ENCODE results near the gene LEMD1.

GRCh38 chr1:205379056-205379455 lies 42.8 kb downstream of the LEMD1 start:
- TF ChIP-seq, protein P1, sequence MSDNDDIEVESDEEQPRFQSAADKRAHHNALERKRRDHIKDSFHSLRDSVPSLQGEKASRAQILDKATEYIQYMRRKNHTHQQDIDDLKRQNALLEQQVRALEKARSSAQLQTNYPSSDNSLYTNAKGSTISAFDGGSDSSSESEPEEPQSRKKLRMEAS (CRISPR knock-in tag; IDR thresholded peaks at IDR 0.05), result no peak
- TF ChIP-seq CTCF (IDR thresholded peaks at IDR 0.05), result no peak
